ENCODE measurements around the gene PTPN7. TPM values are rescaled to one million over a fixed set of nuclear protein-coding genes. Genes with fewer than 3 reads are reported as not detected.

Gene PTPN7
- total RNA-seq, 1 experiment from 2014 or later, result not detected

- Histone ChIP-seq H3K4me1 (ENCODE audit: insufficient read depth, low read length) (peaks cover 31% of the 10 kb centered on the region), H2AFZ (ENCODE audit: low read length) (no peak overlapping the region), H3K27ac (ENCODE audit: low read length) (no peak overlapping the region), H3K36me3 (ENCODE audit: low read depth, low read length) (no peaks in the 10 kb centered on the region), H3K79me2 (ENCODE audit: low read length) (no peaks in the 10 kb centered on the region), H3K4me2 (ENCODE audit: low read length) (no peak overlapping the region), H3K9me3 (ENCODE audit: low read length) (no peaks in the 10 kb centered on the region), H4K20me1 (ENCODE audit: low read length) (no peaks in the 10 kb centered on the region), H3K27me3 (ENCODE audit: low read length) (no peaks in the 10 kb centered on the region), H3K4me3 (ENCODE audit: low read length) (no peak overlapping the region), H3F3A (ENCODE audit: low read length, unreplicated experiment) (no peaks in the 10 kb centered on the region), H3K9ac (ENCODE audit: low read length) (no peak overlapping the region), H3K9me2 (replicated peaks; ENCODE audit: low read length) (no peaks in the 10 kb centered on the region)
- ChIA-PET CTCF (no interaction called here), POLR2A (ENCODE audit: unreplicated experiment) (no interaction called here)
- no TSS peak for BruUV-seq (replicated peaks)
- TF ChIP-seq CTCF (conservative IDR thresholded peaks at IDR 0.05; ENCODE audit: low read depth, low read length) (no peak), EZH2 (IDR thresholded peaks at IDR 0.05; ENCODE audit: low read length, unreplicated experiment) (no peak), EZH2phosphoT487 (IDR thresholded peaks at IDR 0.05; ENCODE audit: borderline replicate concordance, low read length) (no peak)
- intact Hi-C loops (cut with micrococcal nuclease), result no loop called here
- ATAC-seq (no peak), DNase-seq (no peak)
Measured at GRCh38 chr1:202104073-202104472, 56.3 kb downstream of the PTPN7 start.

- Histone ChIP-seq H3K27ac (ENCODE audit: low read length) (no peak overlapping the region), H3K9ac (ENCODE audit: low read length) (no peak overlapping the region), H3K4me3 (ENCODE audit: low read length) (no peak overlapping the region), H3K4me2 (ENCODE audit: low read length) (no peak overlapping the region), H3K79me2 (ENCODE audit: low read length) (no peaks in the 10 kb centered on the region), H3K27me3 (ENCODE audit: low read length) (no peaks in the 10 kb centered on the region), H4K20me1 (ENCODE audit: low read length) (no peaks in the 10 kb centered on the region), H3K9me2 (replicated peaks; ENCODE audit: low read length) (no peaks in the 10 kb centered on the region), H3F3A (ENCODE audit: low read length, unreplicated experiment) (no peaks in the 10 kb centered on the region), H3K9me3 (ENCODE audit: low read length) (no peaks in the 10 kb centered on the region), H3K36me3 (ENCODE audit: low read depth, low read length) (no peaks in the 10 kb centered on the region), H2AFZ (ENCODE audit: low read length) (no peak overlapping the region), H3K4me1 (ENCODE audit: insufficient read depth, low read length) (peaks cover 11% of the 10 kb centered on the region)
- ChIA-PET CTCF (no interaction called here), POLR2A (ENCODE audit: unreplicated experiment) (interaction anchor here (1.0 kb wide), 1 partner anchor 91 kb away, joined by 3 read pairs; the partner anchor contains the start of gene ELF3)
- DNase-seq, result no peak
- ATAC-seq, result no peak
- BruUV-seq (replicated peaks), result no TSS peak
- intact Hi-C loops (cut with micrococcal nuclease), result no loop called here
- TF ChIP-seq EZH2phosphoT487 (IDR thresholded peaks at IDR 0.05; ENCODE audit: borderline replicate concordance, low read length) (no peak), EZH2 (IDR thresholded peaks at IDR 0.05; ENCODE audit: low read length, unreplicated experiment) (no peak), CTCF (conservative IDR thresholded peaks at IDR 0.05; ENCODE audit: low read depth, low read length) (no peak)
Measured at GRCh38 chr1:202101184-202101583, 59.2 kb downstream of the PTPN7 start.

Other genes with a start within 250 kb of the PTPN7 start
- 0.06 and 0.07 TPM in 2 replicates for gene LMOD1, start 214.1 kb downstream of the PTPN7 start, total RNA-seq (2014; rRNA removed)
- gene TIMM17A, start 205.1 kb downstream of the PTPN7 start, total RNA-seq (2014; rRNA removed), result 50.9 and 57.7 TPM in 2 replicates
- 64.7 and 74.8 TPM in 2 replicates for gene RNPEP, start 178.0 kb downstream of the PTPN7 start, total RNA-seq (2014; rRNA removed)
- gene ELF3, start 150.0 kb downstream of the PTPN7 start, total RNA-seq (2014; rRNA removed), result 399 and 460 TPM in 2 replicates
- gene GPR37L1, start 37.7 kb downstream of the PTPN7 start, total RNA-seq (2014; rRNA removed), result 0.04 TPM in 1 of 2 replicates, not detected in the other
- 20.4 and 26.4 TPM in 2 replicates for gene ARL8A, start 15.9 kb downstream of the PTPN7 start, total RNA-seq (2014; rRNA removed)
- gene LGR6, start 33.2 kb upstream of the PTPN7 start, total RNA-seq (2014; rRNA removed), result 0.23 and 0.26 TPM in 2 replicates
- gene UBE2T, start 181.3 kb upstream of the PTPN7 start, total RNA-seq (2014; rRNA removed), result 54.5 and 70.3 TPM in 2 replicates
- gene PPP1R12B, start 188.1 kb upstream of the PTPN7 start, total RNA-seq (2014; rRNA removed), result 2.0 and 6.6 TPM in 2 replicates

Data from PC-3 (cell line).